ENCODE data around the gene GPHN.

GPHN gene

DNA sequence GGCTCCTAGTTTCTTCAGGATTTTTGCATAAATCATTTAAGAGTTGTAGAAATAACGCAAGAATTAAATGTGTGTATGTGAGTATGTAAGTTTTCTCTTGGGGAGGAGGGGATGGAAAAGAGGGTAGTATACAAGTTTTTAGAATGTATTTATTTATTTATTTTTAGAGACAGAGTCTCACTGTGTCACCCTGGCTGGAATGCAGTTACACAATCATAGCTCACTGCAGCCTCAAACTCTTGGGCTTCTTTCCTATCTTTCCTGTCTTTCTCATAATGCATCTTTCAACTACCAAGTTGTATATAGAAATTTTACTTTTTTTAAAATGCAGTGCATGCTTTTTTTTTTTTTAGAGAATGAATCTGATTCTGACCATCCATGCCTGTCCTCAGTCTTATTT is 412.2 kb downstream of the GPHN start:
- TF ChIP-seq, protein P1, sequence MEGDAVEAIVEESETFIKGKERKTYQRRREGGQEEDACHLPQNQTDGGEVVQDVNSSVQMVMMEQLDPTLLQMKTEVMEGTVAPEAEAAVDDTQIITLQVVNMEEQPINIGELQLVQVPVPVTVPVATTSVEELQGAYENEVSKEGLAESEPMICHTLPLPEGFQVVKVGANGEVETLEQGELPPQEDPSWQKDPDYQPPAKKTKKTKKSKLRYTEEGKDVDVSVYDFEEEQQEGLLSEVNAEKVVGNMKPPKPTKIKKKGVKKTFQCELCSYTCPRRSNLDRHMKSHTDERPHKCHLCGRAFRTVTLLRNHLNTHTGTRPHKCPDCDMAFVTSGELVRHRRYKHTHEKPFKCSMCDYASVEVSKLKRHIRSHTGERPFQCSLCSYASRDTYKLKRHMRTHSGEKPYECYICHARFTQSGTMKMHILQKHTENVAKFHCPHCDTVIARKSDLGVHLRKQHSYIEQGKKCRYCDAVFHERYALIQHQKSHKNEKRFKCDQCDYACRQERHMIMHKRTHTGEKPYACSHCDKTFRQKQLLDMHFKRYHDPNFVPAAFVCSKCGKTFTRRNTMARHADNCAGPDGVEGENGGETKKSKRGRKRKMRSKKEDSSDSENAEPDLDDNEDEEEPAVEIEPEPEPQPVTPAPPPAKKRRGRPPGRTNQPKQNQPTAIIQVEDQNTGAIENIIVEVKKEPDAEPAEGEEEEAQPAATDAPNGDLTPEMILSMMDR (IDR thresholded peaks at IDR 0.05; ENCODE audit: low read depth, low read length) = no peak
- TF ChIP-seq POLR2A (IDR thresholded peaks at IDR 0.05; ENCODE audit: extremely low read depth, insufficient read length) (no peak), MYC (IDR thresholded peaks at IDR 0.05; ENCODE audit: low read depth, low read length) (no peak)
- TF ChIP-seq, protein P2, sequence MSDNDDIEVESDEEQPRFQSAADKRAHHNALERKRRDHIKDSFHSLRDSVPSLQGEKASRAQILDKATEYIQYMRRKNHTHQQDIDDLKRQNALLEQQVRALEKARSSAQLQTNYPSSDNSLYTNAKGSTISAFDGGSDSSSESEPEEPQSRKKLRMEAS (IDR thresholded peaks at IDR 0.05; ENCODE audit: low read depth, low read length) = no peak
- H3K4me3 ChIP-seq (ENCODE audit: low read depth, low read length) = no peak overlapping the region
- no peak for DNase-seq (ENCODE audit: low read depth)

DNA sequence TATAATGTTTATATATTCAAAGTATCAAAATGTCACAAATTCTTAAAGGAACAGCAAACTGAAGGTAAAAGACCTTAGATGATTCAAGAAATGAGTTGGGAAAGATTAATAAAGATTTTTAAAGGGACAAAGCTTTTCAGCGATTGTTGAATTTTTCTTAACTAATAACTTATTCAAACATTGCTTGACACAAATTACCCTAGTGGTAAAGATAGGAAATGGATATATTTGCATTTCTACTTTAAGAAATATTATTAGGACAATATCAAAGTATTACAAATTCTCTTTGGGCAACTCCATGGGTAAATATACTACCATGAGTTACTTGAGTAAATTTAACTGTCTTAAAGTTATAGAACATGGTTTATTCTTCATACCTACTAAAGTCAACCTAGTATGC is 415.3 kb downstream of the GPHN start:
- no peak overlapping the region for H3K4me3 ChIP-seq (ENCODE audit: low read depth, low read length)
- no peak for DNase-seq (ENCODE audit: low read depth)
- TF ChIP-seq POLR2A (IDR thresholded peaks at IDR 0.05; ENCODE audit: extremely low read depth, insufficient read length) (no peak), MYC (IDR thresholded peaks at IDR 0.05; ENCODE audit: low read depth, low read length) (no peak)
- TF ChIP-seq, protein P1 (IDR thresholded peaks at IDR 0.05; ENCODE audit: low read depth, low read length) = no peak
- TF ChIP-seq, protein P2 (IDR thresholded peaks at IDR 0.05; ENCODE audit: low read depth, low read length) = no peak

DNA sequence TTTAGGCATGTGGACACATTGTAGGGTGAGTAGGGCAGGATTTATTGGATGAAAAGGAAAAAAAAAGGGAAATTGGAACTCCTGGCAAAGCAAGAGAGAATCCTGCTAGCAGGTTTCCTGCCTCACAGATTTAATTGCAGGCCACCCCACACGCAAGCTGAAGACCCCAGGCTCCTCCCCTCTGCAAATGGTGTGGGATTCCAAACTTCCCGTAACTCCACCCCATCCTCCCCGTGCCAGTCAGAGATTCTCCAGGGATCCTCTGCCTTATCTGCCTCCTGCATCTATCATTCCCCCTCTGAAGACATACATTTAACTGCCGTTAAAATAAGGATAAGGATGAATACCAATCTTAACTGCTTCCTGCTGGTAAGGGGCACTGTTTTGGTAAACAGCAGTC is 431.5 kb downstream of the GPHN start:
- no peak for DNase-seq (ENCODE audit: low read depth)
- H3K4me3 ChIP-seq (ENCODE audit: low read depth, low read length) = no peak overlapping the region
- TF ChIP-seq MYC (IDR thresholded peaks at IDR 0.05; ENCODE audit: low read depth, low read length) (no peak), POLR2A (IDR thresholded peaks at IDR 0.05; ENCODE audit: extremely low read depth, insufficient read length) (no peak)

DNA sequence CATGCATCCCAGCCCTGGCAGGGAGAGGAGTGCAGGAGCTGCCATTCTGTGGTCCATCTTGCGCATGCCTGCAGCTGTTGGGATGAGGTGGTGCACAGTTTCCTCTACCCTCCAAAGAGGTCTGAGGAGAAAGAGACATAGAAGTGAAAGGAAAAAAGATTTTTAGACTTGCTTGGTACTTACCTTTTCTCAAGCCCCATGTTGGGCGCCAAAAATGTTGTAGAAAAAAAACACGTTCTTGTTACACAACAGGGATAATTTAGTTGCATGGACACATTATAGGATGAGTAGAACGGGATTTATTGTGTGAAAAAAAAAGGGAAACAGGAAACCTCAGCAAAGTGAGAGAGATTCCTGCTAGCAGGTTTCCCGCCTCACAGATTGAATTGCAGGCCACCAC is 436.9 kb downstream of the GPHN start:
- H3K4me3 ChIP-seq (ENCODE audit: low read depth, low read length) = no peak overlapping the region
- peak; percentile 31 for DNase-seq (ENCODE audit: low read depth)
- TF ChIP-seq MYC (IDR thresholded peaks at IDR 0.05; ENCODE audit: low read depth, low read length) = no peak

DNA sequence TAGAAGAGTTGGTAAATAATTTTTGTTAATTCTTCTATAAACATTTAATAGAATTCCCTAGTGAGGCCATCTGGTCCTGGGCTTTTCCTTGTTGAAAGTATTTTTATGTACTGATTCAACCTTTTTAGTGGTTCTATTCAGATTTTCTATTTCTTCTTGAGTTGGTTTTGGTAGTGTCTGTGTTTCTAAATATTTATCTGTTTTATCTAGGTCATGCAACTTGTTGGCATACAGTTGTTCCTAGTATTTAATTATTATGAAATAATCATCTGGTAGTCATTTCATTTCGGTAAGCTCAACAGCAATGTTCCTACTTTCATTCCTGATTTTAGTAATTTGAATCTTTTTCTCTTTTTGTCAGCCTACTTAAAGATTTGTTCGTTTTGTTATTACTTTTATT is 447.2 kb downstream of the GPHN start:
- TF ChIP-seq, protein P1 (IDR thresholded peaks at IDR 0.05; ENCODE audit: low read depth, low read length) = no peak
- TF ChIP-seq POLR2A (IDR thresholded peaks at IDR 0.05; ENCODE audit: extremely low read depth, insufficient read length) (no peak), MYC (IDR thresholded peaks at IDR 0.05; ENCODE audit: low read depth, low read length) (no peak)
- TF ChIP-seq, protein P2 (IDR thresholded peaks at IDR 0.05; ENCODE audit: low read depth, low read length) = no peak
- no peak for DNase-seq (ENCODE audit: low read depth)
- H3K4me3 ChIP-seq (ENCODE audit: low read depth, low read length) = no peak overlapping the region

DNA sequence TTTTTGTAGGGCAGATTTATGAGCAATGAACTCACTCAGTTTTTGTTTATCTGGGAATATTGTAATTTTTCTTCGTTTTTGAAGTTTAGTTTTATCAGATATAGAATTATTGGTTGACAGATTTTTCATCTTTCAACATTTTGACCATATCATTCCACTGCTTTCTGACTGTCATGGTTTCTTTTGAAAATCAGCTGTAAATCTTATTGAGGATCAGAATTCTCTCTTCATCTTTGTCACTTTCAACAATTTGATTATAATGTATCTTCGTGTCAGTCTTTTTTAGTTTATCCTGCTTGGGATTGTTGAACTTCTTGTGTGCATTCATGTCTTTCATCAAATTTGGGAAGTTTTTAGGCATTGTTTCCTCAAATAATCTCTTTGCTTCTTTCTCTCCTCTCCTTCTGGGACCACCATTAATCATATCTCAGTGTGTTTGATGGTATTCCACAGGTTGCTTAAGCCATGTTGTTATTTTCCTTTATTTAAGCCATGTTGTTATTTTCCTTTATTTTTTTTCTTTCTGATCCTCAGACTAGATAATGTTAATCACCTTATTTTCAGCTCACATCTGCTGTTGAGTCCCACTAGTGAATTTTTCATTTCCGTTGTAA is 451.6 kb downstream of the GPHN start:
- no peak overlapping the region for H3K4me3 ChIP-seq (ENCODE audit: low read depth, low read length)
- TF ChIP-seq, protein P2 (IDR thresholded peaks at IDR 0.05; ENCODE audit: low read depth, low read length) = no peak
- TF ChIP-seq MYC (IDR thresholded peaks at IDR 0.05; ENCODE audit: low read depth, low read length) (no peak), POLR2A (IDR thresholded peaks at IDR 0.05; ENCODE audit: extremely low read depth, insufficient read length) (no peak)
- TF ChIP-seq, protein P1 (IDR thresholded peaks at IDR 0.05; ENCODE audit: low read depth, low read length) = no peak
- DNase-seq (ENCODE audit: low read depth) = no peak

DNA sequence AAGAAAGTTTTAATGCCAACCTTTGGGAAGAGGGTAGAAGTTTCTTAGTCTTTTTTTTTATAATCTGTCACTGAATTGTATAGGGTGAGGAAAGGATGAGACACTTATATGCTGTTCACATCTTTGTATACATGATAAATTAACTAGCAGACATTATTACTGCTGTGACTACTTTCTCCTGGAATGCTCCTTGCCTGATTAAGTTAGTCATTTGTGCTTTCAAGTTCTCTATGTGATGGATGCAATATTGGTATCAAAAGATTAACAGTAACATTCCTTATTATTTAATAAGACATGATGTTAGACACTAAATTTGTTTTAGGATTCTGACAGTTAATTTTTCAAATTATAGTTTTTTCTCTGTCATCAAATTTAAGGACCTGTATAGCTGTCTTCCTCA is 457.9 kb downstream of the GPHN start:
- DNase-seq (ENCODE audit: low read depth) = no peak
- no peak overlapping the region for H3K4me3 ChIP-seq (ENCODE audit: low read depth, low read length)
- TF ChIP-seq POLR2A (IDR thresholded peaks at IDR 0.05; ENCODE audit: extremely low read depth, insufficient read length) = no peak
- TF ChIP-seq MYC (IDR thresholded peaks at IDR 0.05; ENCODE audit: low read depth, low read length) = no peak
- TF ChIP-seq, protein P2 (IDR thresholded peaks at IDR 0.05; ENCODE audit: low read depth, low read length) = no peak
- TF ChIP-seq, protein P1 (IDR thresholded peaks at IDR 0.05; ENCODE audit: low read depth, low read length) = no peak
